GM12892 (cell line): Measurements from ENCODE around the gene XPO5.

ENCODE experiments used
- POLR2A ChIP-seq: IDR thresholded peaks from 2 replicates; pipeline ENCODE4 v1.6.1; 2011; ENCODE audit warnings: low read depth, low read length, control low read depth
- POLR2AphosphoS5 ChIP-seq: IDR thresholded peaks from 2 replicates; pipeline ENCODE4 v1.6.1; 2011; ENCODE audit warnings: low read depth, low read length, control low read depth
- TAF1 ChIP-seq: IDR thresholded peaks from 2 replicates; pipeline ENCODE4 v1.6.1; 2011; ENCODE audit warnings: low read depth, mild to moderate bottlenecking, control low read depth, low read length, borderline replicate concordance

DNA sequence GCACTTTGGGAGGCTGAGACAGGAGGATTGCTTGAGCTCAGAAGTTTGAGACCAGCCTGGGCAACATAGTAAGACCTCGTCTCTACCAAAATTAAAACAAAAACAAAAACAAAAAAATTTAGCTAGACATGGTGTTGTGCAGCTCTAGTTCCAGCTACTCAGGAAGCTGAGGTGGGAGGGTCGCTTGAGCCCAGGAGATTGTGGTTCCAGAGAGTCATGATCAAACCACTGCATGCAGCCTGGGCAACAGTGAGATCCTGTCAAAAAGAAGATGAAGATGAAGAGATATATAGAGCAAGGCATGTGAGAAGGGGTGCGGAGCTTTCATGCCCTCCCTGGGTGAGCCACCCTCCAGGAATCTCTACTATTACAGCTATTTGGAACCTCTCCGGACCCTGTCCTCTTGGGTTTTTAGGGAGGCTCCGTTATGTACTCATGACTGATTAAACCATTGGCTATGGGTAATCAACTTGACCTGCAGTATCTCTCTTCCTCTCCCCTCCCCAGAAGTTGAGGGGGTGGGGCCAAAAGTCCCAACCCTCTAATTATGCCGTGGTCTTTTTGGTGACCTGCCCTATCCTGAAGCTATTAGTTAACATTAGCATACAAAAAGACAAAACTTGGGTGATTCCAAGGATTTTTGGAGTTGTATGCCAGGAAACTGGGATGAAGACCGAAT is 9.2 kb upstream of the XPO5 start:
- no peak for TF ChIP-seq POLR2A
- no peak for TF ChIP-seq TAF1
- TF ChIP-seq POLR2AphosphoS5 = no peak
